Ectodermal cell (in vitro differentiated cells): ENCODE results near the gene TGM5.

Experiments
- H3K27ac ChIP-seq: 2 replicates; pipeline ENCODE4 v1.7.0; 2013; ENCODE audit warnings: mild to moderate bottlenecking, low read depth, low read length; ENCODE audit not compliant: insufficient read depth, poor library complexity, severe bottlenecking
- H3K27me3 ChIP-seq: 2 replicates; pipeline ENCODE4 v1.7.0; 2013; ENCODE audit warnings: mild to moderate bottlenecking, low read length; ENCODE audit not compliant: insufficient read depth, control insufficient read depth, poor library complexity, severe bottlenecking
- H3K36me3 ChIP-seq: one replicate; pipeline ENCODE4 v1.7.0; 2013; ENCODE audit warnings: low read length; ENCODE audit not compliant: control insufficient read depth, insufficient read depth
- H3K4me1 ChIP-seq: one replicate; pipeline ENCODE4 v1.7.0; 2013; ENCODE audit warnings: low read length; ENCODE audit not compliant: control insufficient read depth, insufficient read depth
- H3K4me3 ChIP-seq: 2 replicates; pipeline ENCODE4 v1.7.0; 2013; ENCODE audit warnings: low read depth, low read length, control low read depth; ENCODE audit not compliant: insufficient read depth
- H3K9me3 ChIP-seq: 2 replicates; pipeline ENCODE4 v1.7.0; 2013; ENCODE audit warnings: mild to moderate bottlenecking, low read length, moderate library complexity; ENCODE audit not compliant: control insufficient read depth
- WGBS, 2 experiments: methylation state at CpG; one replicate each; pipeline ENCODE4 v1.1.7; 2013; ENCODE audit warnings: missing lambda C conversion rate in 2 of 2; 5-methylcytosine and 5-hydroxymethylcytosine counted together

Gene TGM5

GRCh38 chr15:43249236-43249635 lies 17.5 kb downstream of the TGM5 start:
- 86 to 89% methylated on average over 2 of the region's 2 CpGs for WGBS, 2 experiments
- Histone ChIP-seq H3K27ac (no peak overlapping the region), H3K4me3 (no peak overlapping the region), H3K9me3 (no peaks in the 10 kb centered on the region), H3K36me3 (no peaks in the 10 kb centered on the region), H3K27me3 (no peaks in the 10 kb centered on the region), H3K4me1 (no peaks in the 10 kb centered on the region)

- H3K27ac ChIP-seq: no peak overlapping the region
- H3K27me3 ChIP-seq: no peaks in the 10 kb centered on the region
- H3K9me3 ChIP-seq: no peaks in the 10 kb centered on the region
- no peak overlapping the region for H3K4me3 ChIP-seq
- 90 to 92% methylated on average over 6 of the region's 6 CpGs for WGBS, 2 experiments
- no peaks in the 10 kb centered on the region for H3K36me3 ChIP-seq
- H3K4me1 ChIP-seq: no peaks in the 10 kb centered on the region
These were observed 20.4 kb downstream of the TGM5 start for GRCh38 chr15:43246261-43246774.

- no peaks in the 10 kb centered on the region for H3K36me3 ChIP-seq
- no peak overlapping the region for H3K4me3 ChIP-seq
- H3K9me3 ChIP-seq: no peaks in the 10 kb centered on the region
- no peaks in the 10 kb centered on the region for H3K4me1 ChIP-seq
- no peak overlapping the region for H3K27ac ChIP-seq
- WGBS, 2 experiments: 91 to 92% methylated on average over 4 of the region's 4 CpGs
- H3K27me3 ChIP-seq: no peaks in the 10 kb centered on the region
These were observed 22.6 kb downstream of the TGM5 start for GRCh38 chr15:43244092-43244491.

GRCh38 chr15:43243020-43243645 lies 23.6 kb downstream of the TGM5 start:
- 87 to 97% methylated on average over 2 of the region's 2 CpGs for WGBS, 2 experiments
- Histone ChIP-seq H3K4me1 (no peaks in the 10 kb centered on the region), H3K4me3 (no peak overlapping the region), H3K36me3 (no peaks in the 10 kb centered on the region), H3K9me3 (no peaks in the 10 kb centered on the region), H3K27me3 (no peaks in the 10 kb centered on the region), H3K27ac (no peak overlapping the region)

- no peaks in the 10 kb centered on the region for H3K4me1 ChIP-seq
- H3K27ac ChIP-seq: no peak overlapping the region
- 85 to 91% methylated on average over 5 of the region's 5 CpGs for WGBS, 2 experiments
- H3K4me3 ChIP-seq: no peak overlapping the region
- H3K36me3 ChIP-seq: no peaks in the 10 kb centered on the region
- H3K9me3 ChIP-seq: no peaks in the 10 kb centered on the region
- H3K27me3 ChIP-seq: no peaks in the 10 kb centered on the region
These were observed 24.1 kb downstream of the TGM5 start for GRCh38 chr15:43242616-43243015.

- H3K27me3 ChIP-seq: no peaks in the 10 kb centered on the region
- H3K4me3 ChIP-seq: no peak overlapping the region
- no peaks in the 10 kb centered on the region for H3K36me3 ChIP-seq
- H3K27ac ChIP-seq: no peak overlapping the region
- 89 to 94% methylated on average over 1 of the region's 1 CpG for WGBS, 2 experiments
- H3K4me1 ChIP-seq: no peaks in the 10 kb centered on the region
- no peaks in the 10 kb centered on the region for H3K9me3 ChIP-seq
These were observed 25.6 kb downstream of the TGM5 start for GRCh38 chr15:43241100-43241499.

- Histone ChIP-seq H3K27me3 (no peaks in the 10 kb centered on the region), H3K36me3 (no peaks in the 10 kb centered on the region), H3K9me3 (no peaks in the 10 kb centered on the region), H3K27ac (no peak overlapping the region), H3K4me1 (no peaks in the 10 kb centered on the region), H3K4me3 (no peak overlapping the region)
- WGBS, 2 experiments: 92 to 93% methylated on average over 6 to 7 of the region's 7 CpGs
These were observed 26.8 kb downstream of the TGM5 start for GRCh38 chr15:43239732-43240491.

GRCh38 chr15:43238671-43239131 lies 28.0 kb downstream of the TGM5 start:
- Histone ChIP-seq H3K36me3 (no peaks in the 10 kb centered on the region), H3K27me3 (no peaks in the 10 kb centered on the region), H3K4me3 (no peak overlapping the region), H3K27ac (no peak overlapping the region), H3K9me3 (no peaks in the 10 kb centered on the region), H3K4me1 (no peaks in the 10 kb centered on the region)
- 90% methylated on average over 10 of the region's 10 CpGs for WGBS, 2 experiments

- Histone ChIP-seq H3K4me3 (no peak overlapping the region), H3K27me3 (no peaks in the 10 kb centered on the region), H3K36me3 (no peaks in the 10 kb centered on the region), H3K27ac (no peak overlapping the region), H3K9me3 (no peaks in the 10 kb centered on the region), H3K4me1 (no peaks in the 10 kb centered on the region)
- WGBS, 2 experiments: 85 to 93% methylated on average over 9 of the region's 9 CpGs
These were observed 28.8 kb downstream of the TGM5 start for GRCh38 chr15:43237842-43238470.

GRCh38 chr15:43235536-43235935 lies 31.2 kb downstream of the TGM5 start:
- H3K27ac ChIP-seq: no peak overlapping the region
- no peaks in the 10 kb centered on the region for H3K4me1 ChIP-seq
- H3K4me3 ChIP-seq: no peak overlapping the region
- H3K27me3 ChIP-seq: no peaks in the 10 kb centered on the region
- no peaks in the 10 kb centered on the region for H3K36me3 ChIP-seq
- 91 to 92% methylated on average over 6 of the region's 6 CpGs for WGBS, 2 experiments
- H3K9me3 ChIP-seq: no peaks in the 10 kb centered on the region
